Uterus (tissue), 2 donors: ENCODE measurements around the gene UNC45B.

Source experiments
- CTCF ChIP-seq, 4 experiments: fragments of 200-600 bp in 2 of 4; fragments of 450-650 bp in 2 of 4; sonication (generic) in 2 of 4; IDR thresholded peaks; one replicate each; pipeline ENCODE4 v1.5.1; 2016 to 2019; ENCODE audit warnings: antibody characterized with exemption in 4 of 4, mild to moderate bottlenecking in 2 of 4, moderate library complexity in 1 of 4
- POLR2A ChIP-seq, 2 donors: fragments of 450-650 bp; IDR thresholded peaks; one replicate each; pipeline ENCODE4 v1.6.1; 2016; ENCODE audit warnings: antibody characterized with exemption in 2 of 2, mild to moderate bottlenecking in 1 of 2, moderate library complexity in 1 of 2

GRCh38 chr17:35210741-35211140 lies 63.1 kb downstream of the UNC45B start:
- TF ChIP-seq CTCF (IDR thresholded peaks at IDR 0.05), result no peak
- no peak for TF ChIP-seq POLR2A (IDR thresholded peaks at IDR 0.05)
